ENCODE measurements around the gene PLVAP. TPM values are rescaled to one million over a fixed set of nuclear protein-coding genes. Genes with fewer than 3 reads are reported as not detected.

PLVAP gene
- polyA plus RNA-seq, 2 of the 4 experiments (the other 2 are of a cell fraction), result not detected

- DNase-seq (ENCODE audit: low read depth in 1 of 2, low spot score in 1 of 2) (peak; percentile 49 to 62), ATAC-seq (peak; percentile 66 to 81), FAIRE-seq (no peak)
- TF ChIP-seq USF2 (IDR thresholded peaks at IDR 0.05), result no peak
- no peak for TF ChIP-seq FOSL2 (IDR thresholded peaks at IDR 0.05)
- TF ChIP-seq FOSL2 (CRISPR knock-in tag; IDR thresholded peaks at IDR 0.05), result no peak
- no peak for TF ChIP-seq RFX5 (IDR thresholded peaks at IDR 0.05)
- Histone ChIP-seq H3K4me3 (no peak overlapping the region), H3K9me3 (no peaks in the 10 kb centered on the region), H3K27ac (peak overlapping the region in 1 of 2 experiments; percentile 55; a peak in 2 of 6 replicates), H3K4me1 (no peaks in the 10 kb centered on the region), H3K4me2 (peak overlapping the region; percentile 63)
- ChIA-PET POLR2A (interaction anchor here (0.6 kb wide), 2 partner anchors 68 to 101 kb away, joined by 3 to 5 read pairs; no protein-coding TSS in a partner anchor), CTCF (interaction anchor here (1.3 to 1.5 kb wide), 2 partner anchors 9 to 11 kb away, joined by 4 read pairs; partner anchors contain the start of gene CCDC194)
- WGBS (ENCODE audit: missing lambda C conversion rate), result 35% methylated on average over 20 of the region's 36 CpGs
Measured at GRCh38 chr19:17402982-17403855, 26.1 kb upstream of the PLVAP start.

- ATAC-seq (no peak), FAIRE-seq (no peak), DNase-seq (ENCODE audit: low read depth in 1 of 2, low spot score in 1 of 2) (no peak)
- TF ChIP-seq MYC (IDR thresholded peaks at IDR 0.05; ENCODE audit: borderline replicate concordance, low read length) (no peak), JUN (IDR thresholded peaks at IDR 0.05) (no peak), KDM1A (IDR thresholded peaks at IDR 0.05; ENCODE audit: low read depth) (no peak)
- ChIA-PET POLR2A (no interaction called here), CTCF (no interaction called here)
- WGBS (ENCODE audit: missing lambda C conversion rate), result 87% methylated on average over 6 of the region's 6 CpGs
- no peaks in the 10 kb centered on the region for H3K4me1 ChIP-seq
- H3K4me3 ChIP-seq, result no peak overlapping the region
- H3K27ac ChIP-seq, result no peak overlapping the region
- H3K4me2 ChIP-seq, result no peak overlapping the region
- H3K9me3 ChIP-seq, result no peaks in the 10 kb centered on the region
Measured at GRCh38 chr19:17401628-17402027, 24.5 kb upstream of the PLVAP start.

- TF ChIP-seq USF2 (IDR thresholded peaks at IDR 0.05) (no peak), NR3C1 (IDR thresholded peaks at IDR 0.05) (no peak), ZFP36 (IDR thresholded peaks at IDR 0.05; ENCODE audit: borderline replicate concordance, partially characterized antibody) (no peak), PHF8 (IDR thresholded peaks at IDR 0.05; ENCODE audit: borderline replicate concordance, low read depth) (no peak), KDM5A (IDR thresholded peaks at IDR 0.05) (no peak), RCOR1 (IDR thresholded peaks at IDR 0.05; ENCODE audit: low read depth, low read length) (no peak), POLR2AphosphoS2 (conservative IDR thresholded peaks at IDR 0.05; ENCODE audit: low read length) (no peak)
- H3K4me3 ChIP-seq, result no peak overlapping the region
- H3K9me3 ChIP-seq, result no peaks in the 10 kb centered on the region
- POLR2A ChIA-PET, result no interaction called here
- CTCF ChIA-PET, result interaction anchor here (0.6 to 1.5 kb wide), 9 partner anchors 9 to 97 kb away, joined by 3 to 5 read pairs (median 3); partner anchors contain the start of gene MVB12A
- H3K27ac ChIP-seq, result no peak overlapping the region
- no peak for DNase-seq (ENCODE audit: low read depth in 1 of 2, low spot score in 1 of 2)
- FAIRE-seq, result no peak
- WGBS (ENCODE audit: missing lambda C conversion rate), result 68% methylated on average over 8 of the region's 8 CpGs
- ATAC-seq, result no peak
- no peak overlapping the region for H3K4me2 ChIP-seq
- no peaks in the 10 kb centered on the region for H3K4me1 ChIP-seq
Measured at GRCh38 chr19:17398902-17399527, 21.9 kb upstream of the PLVAP start.

- H3K9me3 ChIP-seq, result 0 out of 3 replicates have a peak, but pooled peaks cover under 1% of the 10 kb centered on the region
- peaks cover 4% of the 10 kb centered on the region; the same call in 1 of the 3 replicates for H3K4me1 ChIP-seq
- ChIA-PET POLR2A (no interaction called here), CTCF (interaction anchor here (0.7 to 2.3 kb wide), 11 partner anchors 9 to 102 kb away, joined by 3 to 10 read pairs (median 5); partner anchors contain the start of genes BST2, MVB12A and TMEM221)
- 24% methylated on average over 17 of the region's 19 CpGs for WGBS (ENCODE audit: missing lambda C conversion rate)
- FAIRE-seq, result no peak
- ATAC-seq, result peak in 1 of 2 experiments; percentile 43; a peak in 2 of 6 replicates
- DNase-seq (ENCODE audit: low read depth in 1 of 2, low spot score in 1 of 2), result peak; percentile 48 to 66
- peak overlapping the region in 1 of 2 experiments; percentile 66; a peak in 3 of 6 replicates for H3K27ac ChIP-seq
- H3K4me2 ChIP-seq, result peak overlapping the region; percentile 28; the same call in 1 of the 3 replicates
- H3K4me3 ChIP-seq, result no peak overlapping the region
- TF ChIP-seq SREBF2 (IDR thresholded peaks at IDR 0.05), result no peak
- peak; percentile 22; the same call in 1 of the 2 replicates for TF ChIP-seq MAX (IDR thresholded peaks at IDR 0.05)
- no peak for TF ChIP-seq FOSB (CRISPR knock-in tag; IDR thresholded peaks at IDR 0.05)
- 0 out of 2 replicates have a peak, but pooled peaks have one; percentile 46 for TF ChIP-seq KDM1A (IDR thresholded peaks at IDR 0.05; ENCODE audit: low read depth)
- peak; percentile 53 for TF ChIP-seq SMC3 (IDR thresholded peaks at IDR 0.05)
- TF ChIP-seq CTCF (IDR thresholded peaks at IDR 0.05), result peak; percentile 53
- no peak for TF ChIP-seq HMGXB4 (CRISPR knock-in tag; IDR thresholded peaks at IDR 0.05; ENCODE audit: borderline replicate concordance)
- TF ChIP-seq CHD4 (IDR thresholded peaks at IDR 0.05; ENCODE audit: borderline replicate concordance), result peak; percentile 82
- TF ChIP-seq ZC3H11A (IDR thresholded peaks at IDR 0.05), result no peak
Measured at GRCh38 chr19:17394891-17395415, 17.8 kb upstream of the PLVAP start.
